B cell (primary cell): ENCODE data around the gene C10orf62.

Source experiments
- CTCF ChIP-seq: fragments of 200-600 bp; IDR thresholded peaks from one replicate; pipeline ENCODE4 v1.8.0; 2022; ENCODE audit warnings: antibody characterized with exemption, mild to moderate bottlenecking
- EZH2 ChIP-seq: IDR thresholded peaks from 2 replicates; pipeline ENCODE4 v1.6.1; 2012; ENCODE audit warnings: borderline replicate concordance, low read depth, mild to moderate bottlenecking, moderate library complexity, low read length; ENCODE audit not compliant: insufficient read depth, poor library complexity, severe bottlenecking

- TF ChIP-seq EZH2 (no peak), CTCF (no peak)
These were observed 39.0 kb upstream of the C10orf62 start for GRCh38 chr10:97550336-97551149.
